Activated CD4-positive, alpha-beta T cell treated with anti-CD3 and anti-CD28 coated beads for 4 hours (primary cell): ENCODE measurements around the gene TTLL1.
"Not testable (repeated sequence)": the region's sequence is repeated elsewhere in the genome, so short reads cannot be mapped to it uniquely, and the experiment has no call there.

Experiments
- DNase-seq, 2 donors: peaks; one replicate each; pipeline ENCODE4 v3.0.0-alpha.2; 2020

Gene TTLL1

DNA sequence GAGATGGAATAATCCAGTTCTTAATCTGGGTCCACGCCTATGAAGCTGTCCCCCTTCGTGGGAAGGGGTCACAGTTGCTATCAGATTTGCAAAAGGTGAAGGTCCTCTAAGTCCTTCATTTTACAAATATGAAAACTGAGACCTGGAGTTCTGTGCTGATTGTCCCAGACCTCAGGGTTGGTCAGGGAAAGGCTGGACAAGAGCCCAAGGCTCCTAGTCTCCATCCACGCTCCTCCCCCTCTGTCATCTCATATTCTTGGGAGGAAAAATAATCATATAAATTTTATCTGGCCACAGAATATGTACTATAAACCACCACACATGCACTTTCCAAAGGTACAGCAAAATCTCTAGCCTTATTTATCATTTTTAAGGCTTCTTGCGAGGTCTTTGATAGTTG, 79.7 kb downstream of the TTLL1 start:
- no peak for DNase-seq

DNA sequence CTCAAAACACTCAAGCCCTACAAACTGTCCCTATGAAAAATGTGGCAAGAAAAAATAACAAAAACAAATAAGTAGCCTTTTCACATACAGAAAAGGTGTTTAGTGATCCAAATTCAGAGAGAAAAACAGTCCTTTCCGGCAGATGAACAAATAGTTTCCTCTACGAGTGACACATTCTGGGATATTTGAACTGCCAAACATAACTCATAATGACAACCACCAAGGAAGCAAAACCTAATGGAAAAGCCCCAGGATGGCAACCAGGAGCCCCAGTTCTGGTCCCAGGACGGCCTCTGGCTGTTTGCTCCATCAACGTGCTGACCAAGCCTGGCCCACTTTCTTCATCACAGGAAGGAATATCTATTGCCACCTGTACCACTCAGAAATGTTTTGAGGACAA, 80.3 kb downstream of the TTLL1 start:
- DNase-seq = no peak

DNA sequence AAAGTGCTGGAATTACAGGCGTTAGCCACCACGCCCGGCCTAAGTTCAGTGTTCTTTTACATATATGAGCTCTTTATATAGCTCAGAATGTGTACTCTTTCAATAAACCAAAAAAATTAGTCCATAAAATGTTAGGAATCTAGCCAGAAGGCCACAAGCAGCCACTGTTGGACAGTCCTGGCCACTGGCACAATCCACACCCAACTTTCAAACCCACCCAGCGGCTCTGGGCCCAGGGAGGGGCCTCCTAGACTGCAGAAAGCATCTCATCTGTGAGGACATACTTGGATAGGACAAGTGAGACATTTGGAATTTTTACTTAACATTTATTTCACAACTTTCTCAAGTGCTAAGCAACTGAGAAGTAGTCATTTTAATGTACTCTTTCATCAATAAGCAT, 80.7 kb downstream of the TTLL1 start:
- no peak for DNase-seq

DNA sequence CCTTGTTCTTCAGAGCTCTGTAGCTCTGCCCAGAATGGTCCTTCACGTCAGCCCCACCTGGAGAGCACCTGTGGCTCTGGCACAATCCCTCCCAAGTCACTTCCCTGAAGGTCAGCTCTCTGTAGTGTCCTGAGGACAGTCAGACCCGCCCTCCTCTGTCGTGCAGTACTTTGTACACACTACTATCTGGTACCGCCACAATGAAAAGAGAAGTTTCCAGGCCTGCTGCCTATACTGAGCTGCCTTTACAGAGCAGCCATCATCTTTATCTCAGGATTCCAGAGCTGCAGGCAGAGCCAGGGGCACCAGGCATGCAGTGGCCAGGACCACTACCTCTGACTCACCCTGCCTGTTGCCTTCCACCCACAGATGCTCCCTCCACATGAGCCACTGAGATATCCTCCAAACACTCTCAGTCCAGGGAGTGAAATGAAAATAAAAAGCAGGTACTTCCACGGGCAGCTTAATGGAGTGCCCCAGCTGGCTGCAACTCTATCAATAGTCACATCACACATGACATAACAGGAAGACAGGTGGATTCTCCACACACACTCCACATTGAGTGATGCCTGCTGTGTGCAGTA, 81.6 kb downstream of the TTLL1 start:
- DNase-seq = no peak

DNA sequence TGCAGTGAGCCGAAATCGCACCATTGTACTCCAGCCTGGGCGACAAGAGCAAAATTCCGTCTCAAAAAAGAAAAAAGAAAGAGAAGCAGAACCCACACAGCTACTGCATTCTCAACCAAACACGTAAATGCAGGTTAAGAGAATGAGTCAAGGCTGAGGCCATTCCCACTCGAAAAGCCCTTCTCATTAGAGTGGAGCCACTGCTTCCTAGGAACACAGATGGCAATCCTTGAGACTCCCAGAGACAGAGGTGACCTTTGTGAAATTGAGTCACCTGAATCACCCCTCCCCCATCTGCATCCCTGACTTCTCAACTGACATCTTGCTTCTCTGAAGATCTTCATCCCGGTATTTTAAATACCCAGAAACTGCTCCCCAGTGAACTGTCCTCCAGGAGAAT, 82.4 kb downstream of the TTLL1 start:
- DNase-seq = no peak

DNA sequence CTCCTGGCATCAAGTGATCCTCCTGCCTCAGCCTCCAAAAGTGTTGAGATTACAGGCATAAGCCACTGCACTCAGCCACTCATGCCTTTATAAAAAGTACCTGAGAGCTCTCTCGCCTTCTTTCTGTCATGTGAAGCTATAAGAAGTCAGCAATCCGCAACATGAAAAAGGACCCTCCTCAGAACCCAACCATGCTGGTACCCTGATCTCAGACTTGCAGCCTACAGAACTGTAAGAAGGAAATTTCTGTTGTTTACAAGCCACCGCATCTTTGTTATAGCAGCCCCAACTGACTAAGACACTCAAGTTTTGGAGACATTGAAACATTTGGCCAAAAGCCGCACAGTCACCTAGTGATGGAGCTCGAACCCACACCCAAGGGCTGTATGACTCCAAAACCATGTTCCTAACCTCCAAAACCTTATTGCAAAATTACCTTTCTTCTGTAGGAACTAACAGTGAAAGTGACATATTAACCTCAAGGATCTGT, 83.1 kb downstream of the TTLL1 start:
- DNase-seq = no peak

DNA sequence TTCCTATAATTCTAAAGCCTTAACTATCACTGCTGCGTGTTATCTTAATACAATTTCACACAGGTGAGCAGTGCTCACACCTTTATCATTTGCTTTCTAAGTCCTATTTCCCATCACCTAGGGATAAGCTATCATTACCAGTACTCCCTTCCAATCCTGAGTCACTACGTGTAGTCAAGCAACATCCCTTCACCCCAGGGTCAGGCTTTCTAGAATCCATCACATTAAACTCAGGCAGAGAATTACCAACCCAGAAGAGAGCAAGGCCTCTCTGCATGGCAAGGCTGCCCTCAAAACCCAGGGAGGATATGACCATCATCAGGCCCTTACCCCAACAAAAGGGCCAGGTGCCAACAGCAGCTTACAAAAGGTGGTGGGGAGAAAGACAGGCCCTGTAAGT, 84.1 kb downstream of the TTLL1 start:
- DNase-seq = no peak

DNA sequence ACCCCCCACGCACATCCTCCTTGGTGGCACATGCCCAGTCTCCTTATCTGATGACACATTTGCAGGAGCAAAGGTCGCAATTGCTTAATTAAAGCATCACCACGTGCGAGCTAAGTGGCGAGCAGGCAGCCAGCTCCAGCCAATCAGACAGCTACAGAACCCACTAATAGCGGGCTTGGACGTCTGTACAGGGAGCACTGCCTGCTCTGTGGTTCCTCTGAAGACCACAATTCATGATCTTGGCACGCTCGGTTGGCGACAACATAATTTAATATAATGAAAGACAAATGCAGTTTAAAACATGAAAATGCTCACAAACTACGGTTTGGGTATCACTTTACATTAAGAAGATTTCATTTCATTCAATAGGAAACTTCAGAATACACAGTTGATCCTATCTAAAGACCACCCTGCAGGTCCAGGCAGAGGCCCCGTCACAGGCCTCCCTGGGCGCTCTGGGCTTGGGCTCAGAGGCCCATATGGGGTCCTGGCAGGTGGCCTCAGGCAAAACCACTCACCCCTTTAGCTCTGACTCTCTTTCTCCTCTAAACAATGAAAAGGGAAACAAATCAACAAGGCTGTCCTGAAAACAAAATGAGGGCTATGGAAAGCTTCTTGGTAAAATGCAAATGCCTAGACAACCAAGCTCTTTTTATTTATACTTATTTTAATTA, 84.7 kb downstream of the TTLL1 start:
- no peak for DNase-seq

DNA sequence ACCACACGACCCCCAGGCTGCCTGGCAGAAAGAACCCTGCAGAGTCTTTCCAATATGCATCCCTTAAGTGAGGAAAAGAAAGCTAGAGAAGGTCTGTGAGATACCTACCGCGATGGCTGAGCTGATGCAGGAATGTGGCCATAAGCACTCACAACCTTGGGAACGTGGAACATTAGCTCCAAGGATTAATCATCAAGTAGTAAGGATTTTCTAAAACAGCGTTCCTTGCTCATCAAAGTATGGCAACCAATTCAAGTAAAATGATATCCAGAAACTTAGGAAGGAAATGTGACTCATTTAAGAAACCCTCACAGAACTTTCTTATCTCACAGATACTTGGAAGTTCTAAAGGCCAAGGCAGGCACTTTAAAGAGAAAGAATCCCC, 87.0 kb downstream of the TTLL1 start:
- no peak for DNase-seq

DNA sequence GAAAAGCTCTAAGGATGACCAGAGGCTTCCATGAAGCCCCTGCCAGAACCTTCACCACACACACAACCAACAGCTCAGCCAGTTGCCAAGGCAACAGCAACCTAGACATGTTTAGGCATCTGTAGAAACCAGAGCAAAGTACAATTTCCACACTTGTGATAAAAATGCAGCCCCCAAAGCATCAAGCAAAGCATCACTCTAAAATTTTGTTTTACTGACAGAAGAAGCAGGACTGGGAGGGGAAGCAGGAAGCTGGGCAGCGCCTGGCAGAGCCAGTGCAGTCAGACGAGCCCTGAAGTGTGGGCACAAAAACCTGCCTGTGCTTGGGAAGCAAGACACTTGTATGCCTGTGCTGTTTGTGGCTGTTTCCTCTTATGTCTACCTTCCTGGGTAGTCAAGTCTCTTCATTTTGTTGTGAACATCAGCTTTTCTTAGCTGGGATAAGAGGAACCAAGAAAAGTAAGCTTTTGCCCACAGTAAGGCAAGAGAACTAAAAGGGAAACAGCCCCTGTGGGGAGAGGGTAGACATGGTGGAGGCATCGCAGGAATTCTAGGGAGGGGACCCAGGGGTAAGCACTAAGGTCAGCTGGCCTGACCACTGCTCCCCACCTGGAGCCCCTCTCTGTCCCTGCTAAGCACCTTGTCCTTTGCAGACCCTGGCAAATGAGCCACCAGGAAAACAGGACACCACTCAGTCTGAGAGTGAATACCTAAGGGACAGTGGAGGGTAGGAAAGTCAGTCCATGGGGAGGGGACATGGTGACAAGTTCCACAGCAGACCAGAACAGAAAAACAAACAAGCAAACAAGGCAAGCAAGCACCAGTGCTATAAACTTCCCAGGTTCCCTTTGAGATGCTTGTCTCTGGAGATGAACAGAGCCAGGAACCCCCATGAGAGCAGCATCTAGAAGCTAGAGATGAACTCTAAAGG, 87.7 kb downstream of the TTLL1 start:
- no peak for DNase-seq

DNA sequence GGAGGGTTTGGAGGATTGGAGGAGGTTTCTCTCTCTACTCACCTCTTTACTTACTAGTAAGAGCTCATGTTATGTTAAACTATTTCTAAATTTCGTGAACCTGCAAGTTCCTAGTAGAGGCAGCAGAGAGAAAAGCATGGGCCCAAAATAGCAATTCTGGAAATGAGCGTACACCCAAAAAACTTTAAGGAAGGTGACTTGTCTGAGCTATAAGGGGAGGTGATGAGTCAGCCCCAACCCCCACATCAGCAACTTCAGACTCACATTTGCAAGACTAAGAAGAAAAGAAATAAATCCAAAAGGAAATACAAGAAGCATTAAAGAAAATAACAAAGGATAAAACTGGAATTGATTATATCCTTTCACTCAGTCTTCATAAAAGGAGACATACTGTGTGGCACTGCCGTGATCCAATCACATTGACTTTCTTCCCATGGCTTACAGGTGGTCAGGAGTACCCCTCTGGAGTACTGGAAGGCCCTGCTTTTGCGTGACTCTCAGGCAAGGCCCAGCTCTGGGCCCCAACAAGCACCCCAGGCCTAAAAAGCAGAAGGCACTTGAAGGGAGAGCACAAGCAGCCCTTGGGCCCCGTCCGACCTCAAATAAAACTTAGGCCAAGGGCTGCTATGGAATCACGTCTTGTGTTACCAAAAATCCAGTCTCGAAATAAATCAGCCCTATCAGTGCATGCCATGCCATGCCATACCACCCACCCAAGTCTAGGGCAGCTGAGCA, 88.6 kb downstream of the TTLL1 start:
- peak in 1 of 2 donors; percentile 9 for DNase-seq

DNA sequence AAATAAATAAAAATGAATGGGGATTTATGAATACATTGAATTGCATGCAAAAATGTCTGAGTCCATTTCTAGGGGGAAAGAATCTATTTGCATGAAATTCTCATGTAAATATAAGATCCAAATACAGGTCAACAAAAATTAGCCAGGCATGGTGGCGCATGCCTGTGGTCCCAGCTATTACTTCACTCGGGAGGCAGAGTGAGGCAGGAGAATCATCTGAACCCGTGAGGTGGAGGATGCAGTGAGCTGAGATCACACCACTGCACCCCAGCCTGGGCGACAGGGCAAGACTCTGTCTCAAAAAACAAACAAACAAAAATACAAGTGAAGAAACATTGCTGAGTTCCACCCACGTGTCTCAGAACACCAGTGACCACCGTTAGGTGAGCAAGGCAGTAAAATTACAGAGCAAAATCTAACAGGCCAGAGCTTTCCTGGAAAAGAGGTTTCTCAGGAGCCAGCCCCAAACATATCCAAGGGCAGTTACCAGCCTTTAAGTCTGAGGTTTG, 91.6 kb downstream of the TTLL1 start:
- no peak for DNase-seq

DNA sequence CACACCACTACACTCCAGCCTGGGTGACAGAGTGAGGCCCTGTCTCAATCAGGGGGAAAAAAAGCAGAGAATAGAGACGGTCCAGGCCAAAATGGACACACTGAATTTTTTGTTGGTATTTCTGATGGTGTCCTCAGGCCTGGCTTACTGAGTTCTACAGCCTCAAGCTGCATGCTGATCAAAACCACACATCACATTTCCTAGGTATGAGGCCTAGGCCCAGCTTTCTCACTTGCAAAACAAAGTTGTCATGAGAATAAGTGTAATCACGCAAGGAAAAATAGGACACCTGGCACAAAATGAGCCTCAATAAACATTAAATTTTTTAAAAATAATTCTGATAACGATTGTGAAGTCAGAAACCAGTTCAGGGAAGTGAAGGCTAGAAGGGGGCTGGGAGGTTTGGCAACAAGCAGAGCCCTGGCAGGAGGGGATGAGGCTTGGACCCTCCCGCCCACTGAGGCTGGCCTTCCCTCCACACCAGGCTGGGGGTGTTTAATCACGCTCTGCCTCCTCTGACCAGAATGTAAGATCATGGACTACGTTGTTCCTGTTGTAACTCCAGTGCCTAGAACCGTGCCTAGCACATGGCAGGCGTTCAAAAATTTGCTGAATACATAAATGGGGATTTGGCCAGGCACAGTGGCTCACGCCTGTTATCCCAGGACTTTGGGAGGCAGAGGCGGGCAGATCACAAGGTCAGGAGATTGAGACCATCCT, 92.4 kb downstream of the TTLL1 start:
- DNase-seq = no peak

DNA sequence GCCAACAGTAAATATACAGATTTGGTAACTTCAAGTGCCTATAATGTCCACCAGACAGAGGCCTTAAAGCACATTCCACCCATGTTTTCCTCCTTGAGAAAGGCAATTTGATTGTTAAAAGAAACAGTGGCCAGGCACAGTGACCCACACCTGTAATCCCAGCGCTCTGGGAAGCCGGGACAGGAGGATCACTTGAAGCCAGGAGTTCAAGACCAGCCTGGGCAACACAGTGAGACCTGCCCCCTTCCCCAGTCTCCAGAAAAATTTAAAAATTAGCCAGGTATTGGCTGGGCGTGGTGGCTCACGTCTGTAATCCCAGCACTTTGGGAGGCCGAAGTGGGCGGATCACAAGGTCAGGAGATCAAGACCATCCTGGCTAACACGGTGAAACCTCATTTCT, 93.5 kb downstream of the TTLL1 start:
- not testable (repeated sequence) for DNase-seq

DNA sequence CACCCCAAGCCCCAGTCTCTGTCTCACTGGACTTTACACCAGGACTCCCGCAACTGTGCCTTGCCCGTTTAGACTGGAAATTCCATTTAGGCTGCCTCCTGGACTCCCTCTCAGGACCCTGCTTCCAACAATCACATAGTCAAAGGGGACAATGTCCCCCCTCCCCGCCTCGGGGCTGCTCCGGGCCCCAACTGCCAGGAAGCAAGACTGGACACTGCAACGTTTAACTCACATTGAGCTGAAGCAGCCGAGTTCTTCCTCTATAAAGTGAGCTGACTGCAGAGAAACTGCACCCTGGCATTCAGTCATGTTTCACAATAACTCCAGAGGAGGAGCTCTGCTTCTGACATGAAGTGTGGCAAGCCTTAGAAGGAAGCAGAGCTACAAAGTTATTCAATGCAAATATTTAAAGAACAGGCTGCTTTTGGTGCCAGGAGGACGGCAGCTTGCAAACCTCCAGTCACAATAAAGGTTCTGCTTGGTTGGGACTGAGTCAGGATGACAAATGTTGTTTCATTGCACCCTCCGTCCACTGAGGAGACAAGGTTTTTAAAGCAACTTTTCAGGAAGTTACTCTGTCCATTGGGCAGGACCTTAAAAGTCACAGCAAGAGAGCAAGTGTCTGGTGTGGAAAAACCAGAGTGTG, 94.2 kb downstream of the TTLL1 start:
- DNase-seq = no peak

DNA sequence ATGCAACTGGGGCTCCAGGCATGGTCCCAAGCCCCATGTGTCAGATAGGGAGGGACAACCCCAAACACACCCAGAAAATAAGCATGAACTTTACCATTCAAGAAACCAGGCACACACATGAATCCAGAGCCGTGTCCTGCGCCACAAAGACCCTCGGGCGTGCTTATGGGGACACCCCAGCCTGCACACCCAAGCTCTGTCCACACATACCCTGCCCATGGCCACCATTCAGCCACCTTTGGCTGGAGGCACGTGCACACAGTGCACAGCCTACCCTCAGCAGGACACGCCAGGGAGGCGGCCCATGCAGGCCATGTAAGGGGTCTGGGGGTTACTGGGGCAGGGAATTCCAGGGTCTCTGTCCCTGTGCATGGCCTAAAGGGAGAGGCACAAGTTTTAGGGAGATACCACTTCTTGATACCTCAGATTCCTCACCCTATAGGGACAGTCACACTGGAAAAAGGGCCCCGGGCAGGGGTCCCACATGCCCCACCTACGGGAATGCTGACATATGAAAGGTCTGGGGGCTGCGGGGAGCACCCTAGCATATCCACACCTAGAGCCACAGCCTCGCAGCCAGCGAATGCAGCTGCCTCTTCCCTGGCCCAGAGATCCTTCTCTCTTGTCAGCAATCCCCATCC, 94.8 kb downstream of the TTLL1 start:
- no peak for DNase-seq

DNA sequence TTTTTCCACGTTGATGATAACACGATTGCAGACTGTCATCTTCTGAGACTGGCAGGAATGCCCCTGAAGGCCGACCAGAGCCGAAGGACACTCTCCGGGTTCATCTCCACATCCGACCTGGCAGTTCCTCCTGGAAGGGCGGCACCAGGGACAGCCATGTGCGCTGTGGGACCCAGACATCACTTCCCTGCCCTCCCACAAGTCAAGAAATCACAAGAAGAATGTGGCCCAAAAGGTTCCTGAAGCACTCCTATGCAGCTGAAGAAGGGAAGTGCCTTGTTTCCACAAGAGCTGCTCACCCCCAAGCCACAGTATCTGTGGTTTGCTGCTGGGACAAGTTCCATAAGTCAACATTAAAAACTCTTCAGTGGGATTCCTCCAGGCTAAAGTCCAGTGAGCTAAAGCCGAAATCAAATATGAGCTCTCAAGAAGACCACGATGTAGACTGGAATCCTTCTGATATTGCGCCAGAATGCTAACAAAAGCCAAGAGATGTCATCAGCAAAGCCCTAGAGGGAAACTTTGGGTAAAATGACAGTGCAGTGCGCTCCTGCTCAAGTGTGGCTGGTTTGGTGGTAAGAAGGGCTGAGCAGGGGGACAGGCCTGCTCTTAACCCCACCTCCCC, 95.4 kb downstream of the TTLL1 start:
- no peak for DNase-seq

DNA sequence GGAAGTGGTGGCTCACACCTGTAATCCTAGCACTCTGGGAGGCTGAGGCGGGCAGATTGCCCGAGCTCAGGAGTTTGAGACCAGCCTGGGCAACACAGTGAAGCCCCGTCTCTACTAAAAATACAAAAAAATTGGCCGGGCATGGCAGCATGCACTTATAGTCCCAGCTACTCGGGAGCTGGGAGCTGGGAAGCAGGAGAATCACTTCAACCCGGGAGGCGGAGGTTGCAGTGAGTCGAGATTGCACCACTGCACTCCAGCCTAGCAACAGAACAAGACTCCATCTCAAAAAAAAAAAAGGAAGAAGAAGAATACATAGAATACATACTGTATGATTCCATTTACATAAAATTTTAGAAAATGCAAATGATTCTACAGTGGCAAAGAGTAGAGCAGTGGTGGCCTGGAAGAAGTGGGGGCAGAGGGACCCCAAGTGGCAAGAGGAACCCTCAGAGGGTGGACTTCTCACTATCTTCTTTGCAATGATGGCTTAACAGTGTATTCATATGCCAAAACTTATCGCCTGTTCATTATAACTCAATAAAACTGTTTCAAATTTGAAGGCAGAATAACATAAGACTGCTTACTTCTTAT, 96.2 kb downstream of the TTLL1 start:
- no peak for DNase-seq

DNA sequence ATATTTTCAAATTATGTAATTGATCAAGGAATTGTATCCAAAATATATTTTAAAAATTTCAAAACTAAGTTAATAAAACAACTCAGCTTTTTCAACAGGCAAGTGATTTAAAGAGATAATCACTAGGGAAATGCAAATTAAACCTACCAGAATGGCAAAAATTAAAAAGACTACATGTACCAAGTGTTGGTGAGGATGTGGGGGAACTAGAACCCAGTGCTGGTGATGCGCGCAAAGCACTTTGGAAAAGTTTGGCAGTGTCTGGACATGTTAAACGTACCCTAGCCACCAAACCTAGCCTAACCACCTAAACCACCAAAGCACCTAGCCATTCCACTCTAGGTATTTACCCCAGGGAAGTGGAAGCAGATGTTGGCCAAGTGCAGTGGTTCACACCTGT, 97.1 kb downstream of the TTLL1 start:
- DNase-seq = no peak

DNA sequence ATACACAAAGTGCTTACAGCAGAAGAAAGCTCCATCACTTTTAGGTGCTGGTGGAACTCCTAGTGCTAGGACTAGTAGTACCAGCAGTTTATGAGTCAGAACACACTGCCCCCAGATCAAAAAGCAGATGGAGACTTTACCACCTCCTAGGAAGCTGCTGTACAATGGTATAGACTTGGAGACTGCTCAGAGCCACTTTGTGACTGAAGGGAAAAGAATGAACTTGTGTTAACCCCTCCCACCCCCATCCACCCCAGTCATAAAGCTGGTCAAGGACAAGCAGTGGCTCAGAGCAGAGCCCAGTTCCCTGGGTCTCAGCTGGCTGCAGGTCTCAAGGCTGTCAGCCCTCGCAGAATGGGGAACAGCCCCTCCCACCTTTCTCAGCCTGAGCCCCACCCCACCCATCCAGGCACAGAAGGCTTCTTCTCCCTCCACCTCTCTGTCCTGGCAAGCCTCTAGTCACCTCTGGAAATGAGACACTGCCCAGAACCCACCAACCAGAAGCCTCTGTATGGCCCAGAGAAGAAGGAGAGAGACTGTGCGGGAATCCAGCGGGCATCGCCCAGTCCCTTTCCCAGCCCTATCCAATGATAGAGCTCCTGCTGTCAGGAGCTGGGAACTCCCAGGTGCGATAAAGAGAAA, 98.1 kb downstream of the TTLL1 start:
- DNase-seq = no peak
